ENCODE results near the gene GAA.
A peak's percentile ranks its signal among the peaks of the same experiment; 100 is the strongest.

The GAA gene

DNA sequence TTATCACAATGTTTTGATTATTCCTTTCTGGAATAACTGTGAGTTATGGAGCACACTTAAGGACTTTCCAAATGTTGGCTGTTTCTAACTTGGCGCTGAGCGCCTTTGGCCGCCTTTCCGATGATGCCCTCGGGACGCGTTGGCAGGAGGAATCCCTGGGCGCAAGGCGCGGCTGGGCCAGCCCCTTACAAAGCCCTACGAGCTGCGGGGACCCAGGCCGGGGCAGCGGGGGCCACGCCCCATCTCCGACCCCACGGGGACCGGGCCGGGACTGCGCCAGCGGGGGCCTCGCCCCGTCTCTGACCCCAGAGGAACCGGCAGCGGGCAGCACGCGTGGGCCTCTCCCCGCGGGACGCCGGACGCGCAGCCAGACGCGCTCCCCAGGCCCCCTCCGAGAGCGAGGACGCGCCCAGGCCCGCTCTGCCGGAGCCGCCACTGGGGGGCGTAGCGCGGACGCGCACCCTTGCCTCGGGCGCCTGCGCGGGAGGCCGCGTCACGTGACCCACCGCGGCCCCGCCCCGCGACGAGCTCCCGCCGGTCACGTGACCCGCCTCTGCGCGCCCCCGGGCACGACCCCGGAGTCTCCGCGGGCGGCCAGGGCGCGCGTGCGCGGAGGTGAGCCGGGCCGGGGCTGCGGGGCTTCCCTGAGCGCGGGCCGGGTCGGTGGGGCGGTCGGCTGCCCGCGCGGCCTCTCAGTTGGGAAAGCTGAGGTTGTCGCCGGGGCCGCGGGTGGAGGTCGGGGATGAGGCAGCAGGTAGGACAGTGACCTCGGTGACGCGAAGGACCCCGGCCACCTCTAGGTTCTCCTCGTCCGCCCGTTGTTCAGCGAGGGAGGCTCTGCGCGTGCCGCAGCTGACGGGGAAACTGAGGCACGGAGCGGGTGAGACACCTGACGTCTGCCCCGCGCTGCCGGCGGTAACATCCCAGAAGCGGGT is at the start of gene GAA:
Gene GAA (plus strand): TSS at position 571 of the 935 bp plus-strand sequence. CDS start 3,006 bp downstream, outside the sequence.
- DNase-seq: peak; percentile 77

GRCh38 chr17:80051681-80052080 is 49.7 kb upstream of the GAA start:
- DNase-seq: no peak

DNA sequence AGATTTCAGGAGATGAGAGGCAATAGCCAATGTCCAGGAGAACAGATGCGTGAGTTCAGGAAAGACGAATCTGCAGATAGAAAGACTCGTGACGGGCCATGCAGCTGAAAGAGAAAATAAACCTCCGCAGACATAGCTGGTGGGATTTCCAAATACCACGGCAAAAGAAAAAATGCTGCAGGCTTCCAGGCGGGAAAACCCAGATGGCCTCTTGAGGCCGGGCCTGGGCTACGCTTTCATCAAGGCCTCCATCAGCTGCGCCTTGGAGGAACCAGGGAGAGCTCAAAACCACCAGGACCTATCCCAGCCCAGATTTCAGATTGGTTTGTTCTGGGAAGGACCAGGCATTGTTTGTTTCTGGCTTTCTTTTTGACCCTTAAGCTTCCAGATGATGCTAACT is 48.3 kb upstream of the GAA start:
- no peak for DNase-seq

DNA sequence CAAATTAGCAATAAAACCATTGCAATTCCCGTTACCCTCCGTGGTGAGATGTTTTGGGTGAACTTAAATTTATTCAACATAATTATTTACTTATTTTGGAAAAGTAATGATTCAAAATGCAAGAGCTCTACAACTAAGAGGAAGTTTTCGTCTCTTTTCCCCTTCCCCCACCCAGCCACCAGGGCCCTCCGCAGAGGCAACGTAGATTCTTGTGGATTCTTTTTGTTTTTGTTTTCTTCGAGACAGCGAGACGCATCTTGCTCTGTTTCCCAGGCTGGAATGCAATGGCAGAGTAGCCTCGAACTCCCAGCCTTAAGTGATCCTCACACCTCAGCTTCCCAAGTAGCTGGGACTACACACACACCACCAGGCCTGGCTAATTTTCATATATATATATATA is 45.8 kb upstream of the GAA start:
- no peak for DNase-seq

DNA sequence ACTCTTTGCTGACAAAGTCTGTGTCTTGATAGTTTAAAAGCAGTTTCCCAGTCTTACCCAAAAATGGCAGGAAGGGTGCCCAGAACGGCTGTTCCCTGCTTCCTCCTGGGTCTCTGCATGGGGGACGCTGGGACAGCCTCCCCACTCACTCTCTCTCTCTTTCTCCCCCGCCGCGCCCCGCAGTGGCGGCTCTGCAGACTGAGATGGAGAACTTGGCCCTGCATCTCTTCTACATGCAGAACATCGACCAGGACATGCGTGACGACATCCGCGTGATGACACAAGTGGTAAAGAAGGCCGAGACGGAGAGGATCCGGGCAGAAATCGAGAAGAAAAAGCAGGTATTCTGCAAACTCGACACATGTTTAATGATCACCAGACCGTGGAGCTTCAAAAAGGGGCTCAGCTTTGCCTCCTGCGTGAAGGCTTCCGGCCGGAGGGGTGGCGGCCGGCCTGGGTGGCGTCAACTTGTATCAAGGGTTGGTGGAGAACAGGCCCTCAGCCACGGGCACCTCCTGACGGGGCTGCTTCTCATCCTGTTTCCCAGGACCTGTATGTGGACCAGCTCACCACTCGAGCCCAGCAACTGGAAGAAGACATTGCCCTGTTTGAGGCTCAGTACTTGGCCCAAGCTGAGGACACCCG is 42.9 kb upstream of the GAA start:
- no peak for DNase-seq

DNA sequence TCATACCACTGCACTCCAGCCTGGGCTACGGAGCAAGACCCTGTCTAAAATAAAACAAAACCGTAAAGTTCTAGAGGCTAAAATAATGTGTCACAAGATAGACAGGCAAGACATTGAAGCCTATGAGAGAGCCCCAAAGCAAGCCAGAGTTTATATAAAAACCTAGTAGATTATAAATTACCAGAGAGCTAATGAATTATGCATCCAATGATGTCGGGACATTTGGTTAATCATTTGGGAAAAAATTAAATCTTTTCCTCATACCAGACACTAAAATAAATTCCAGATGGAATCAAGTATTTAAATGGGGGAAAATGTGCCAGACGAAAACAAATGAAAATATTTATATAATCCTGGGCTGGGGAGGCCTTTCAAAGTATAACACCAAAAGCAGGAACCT is 40.7 kb upstream of the GAA start:
- DNase-seq: no peak

GRCh38 chr17:80061421-80061820 is 40.0 kb upstream of the GAA start:
- no peak for DNase-seq

DNA sequence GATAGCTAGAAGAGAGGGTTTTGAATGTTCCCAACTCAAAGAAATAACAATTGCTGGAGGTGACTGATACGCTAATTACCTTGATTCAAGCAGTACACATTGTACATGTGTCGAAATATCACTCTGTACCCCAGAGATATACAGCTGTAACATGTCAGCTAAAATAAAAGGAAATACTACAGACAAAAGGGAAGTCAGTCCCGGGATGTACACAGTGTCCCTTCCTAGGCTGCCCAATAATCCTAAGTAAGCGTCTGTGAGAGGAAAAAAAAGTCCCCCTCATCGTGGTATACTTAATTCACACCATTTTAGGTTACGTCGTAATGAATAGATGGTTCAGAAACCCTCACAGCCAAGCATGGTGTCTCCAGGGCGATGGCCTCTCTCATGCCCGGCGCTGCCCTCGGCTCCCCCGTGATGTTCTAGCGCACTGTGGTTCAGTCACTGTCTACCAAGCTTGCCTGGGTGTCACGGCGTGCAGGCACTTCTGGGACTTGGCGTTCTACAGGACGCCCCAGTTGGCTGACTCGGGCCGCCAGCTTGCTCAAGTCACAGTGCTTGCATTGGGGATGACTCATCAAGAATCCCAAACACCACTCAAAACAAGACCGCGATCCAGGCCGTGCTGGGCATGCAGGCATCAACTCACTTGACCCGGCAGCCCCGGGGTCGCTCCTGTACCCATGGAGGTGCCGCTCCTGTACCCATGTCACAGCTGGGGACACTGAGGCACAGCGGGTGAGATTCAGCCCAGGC is 37.4 kb upstream of the GAA start:
- no peak for DNase-seq

GRCh38 chr17:80064696-80065095 is 36.7 kb upstream of the GAA start:
- no peak for DNase-seq

DNA sequence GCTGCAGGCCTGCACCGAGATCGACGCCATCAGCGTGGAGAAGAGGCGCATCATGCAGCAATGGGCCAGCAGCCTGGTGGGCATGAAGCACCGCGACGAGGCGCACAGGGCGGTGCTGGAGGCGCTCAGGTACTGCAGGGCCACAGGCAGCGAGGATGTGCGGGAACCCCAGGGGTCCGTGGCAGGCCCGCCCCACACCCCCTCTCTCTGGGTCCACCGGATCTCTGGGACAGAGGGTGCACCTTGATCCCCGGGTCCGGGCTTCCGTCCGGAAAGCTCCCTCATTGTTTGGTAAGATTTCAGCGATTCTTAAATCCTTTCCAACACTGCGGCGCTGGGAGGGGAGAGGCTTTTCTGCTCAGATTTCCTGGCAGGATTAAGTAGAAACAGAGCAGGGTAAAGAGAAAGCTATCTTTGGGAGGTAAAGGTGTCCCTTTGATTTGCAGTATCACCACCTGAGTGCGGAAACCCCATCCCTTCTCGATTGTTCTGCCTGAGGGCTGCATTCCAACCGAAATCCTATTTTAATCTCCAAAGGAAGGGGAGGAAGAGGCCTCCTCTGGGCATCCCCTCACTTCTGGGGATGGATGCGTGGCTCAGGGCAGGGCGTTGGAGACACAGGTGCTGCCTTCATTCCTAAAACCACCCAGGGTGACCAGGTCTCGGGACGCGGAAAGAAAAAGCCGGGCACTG is 35.8 kb upstream of the GAA start:
- DNase-seq: no peak

DNA sequence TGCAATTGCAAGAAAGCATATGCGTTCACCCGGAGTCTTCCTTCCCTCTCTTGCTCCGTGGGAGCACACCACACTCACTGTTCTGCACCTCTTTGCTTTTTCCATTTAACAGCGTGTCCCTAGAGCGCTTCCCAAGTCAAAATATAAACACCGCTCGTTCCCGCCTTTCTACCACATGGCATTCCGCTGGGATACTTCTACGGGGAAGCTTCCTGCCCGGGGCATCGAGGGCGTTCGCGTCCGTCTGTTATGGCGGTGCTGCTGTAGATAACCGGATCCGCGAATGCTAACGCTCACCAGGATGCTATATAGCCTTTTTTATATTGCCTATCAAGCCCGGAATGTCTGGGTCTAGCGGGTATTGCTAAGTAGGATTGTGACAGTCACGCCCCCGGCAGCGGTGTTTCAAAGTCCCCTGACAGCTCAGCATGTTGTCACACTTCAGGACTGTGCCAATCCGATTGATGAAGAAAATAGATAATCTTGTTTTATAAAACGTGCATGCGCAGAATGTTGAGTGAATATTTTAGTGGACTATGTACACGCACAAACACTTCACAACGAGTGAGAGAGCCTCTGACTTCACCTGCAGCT is 33.9 kb upstream of the GAA start:
- no peak for DNase-seq

DNA sequence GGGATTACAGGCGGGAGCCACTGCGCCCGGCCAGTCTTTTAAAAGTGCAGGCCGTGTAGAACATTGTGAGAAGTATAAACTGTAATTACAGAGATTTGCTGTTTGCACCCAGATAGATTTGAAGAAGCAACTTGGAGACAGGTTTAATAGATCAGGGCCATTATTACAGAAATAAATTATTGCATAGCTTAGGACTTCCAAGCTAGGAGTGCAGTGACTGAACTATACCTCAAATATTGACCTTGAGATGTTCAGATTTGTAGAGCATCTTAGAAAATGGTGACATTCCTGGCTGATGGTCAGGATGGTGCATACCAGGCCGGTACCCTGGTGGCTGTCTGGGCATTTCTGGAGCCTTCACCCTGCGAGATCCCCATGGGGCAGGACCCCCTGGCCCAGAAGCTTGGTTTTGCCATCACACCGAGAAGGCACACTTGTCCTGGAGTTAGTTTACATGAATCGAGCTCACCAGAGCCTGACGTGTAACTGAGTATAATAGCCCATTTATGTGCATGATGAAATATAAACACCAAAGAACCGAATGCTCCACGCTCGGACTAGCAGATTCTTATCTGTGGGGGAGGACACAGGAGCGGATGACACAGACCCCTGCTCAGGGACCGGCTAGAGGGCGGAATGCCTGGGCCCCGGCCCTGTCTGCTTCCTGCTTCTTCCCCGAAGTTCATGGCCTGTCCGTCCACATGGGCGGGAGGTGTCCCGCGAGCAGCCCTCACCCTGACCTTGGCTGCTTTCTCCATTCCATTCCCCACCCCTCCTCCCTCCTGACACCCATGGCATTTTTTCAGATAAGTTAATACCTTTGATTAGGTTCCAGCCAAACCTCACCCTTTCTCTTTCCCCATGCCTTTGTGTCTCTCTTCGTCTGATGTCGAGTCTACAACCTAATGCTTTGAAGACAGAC is 32.8 kb upstream of the GAA start:
- no peak for DNase-seq

- no peak for DNase-seq
Observed at GRCh38 chr17:80070375-80071115, 30.8 kb upstream of the GAA start.

GRCh38 chr17:80071116-80071841 is 30.1 kb upstream of the GAA start:
- DNase-seq: no peak

- no peak for DNase-seq
Observed at GRCh38 chr17:80072410-80072809, 29.0 kb upstream of the GAA start.

GRCh38 chr17:80080081-80080480 is 21.3 kb upstream of the GAA start:
- no peak for DNase-seq

DNA sequence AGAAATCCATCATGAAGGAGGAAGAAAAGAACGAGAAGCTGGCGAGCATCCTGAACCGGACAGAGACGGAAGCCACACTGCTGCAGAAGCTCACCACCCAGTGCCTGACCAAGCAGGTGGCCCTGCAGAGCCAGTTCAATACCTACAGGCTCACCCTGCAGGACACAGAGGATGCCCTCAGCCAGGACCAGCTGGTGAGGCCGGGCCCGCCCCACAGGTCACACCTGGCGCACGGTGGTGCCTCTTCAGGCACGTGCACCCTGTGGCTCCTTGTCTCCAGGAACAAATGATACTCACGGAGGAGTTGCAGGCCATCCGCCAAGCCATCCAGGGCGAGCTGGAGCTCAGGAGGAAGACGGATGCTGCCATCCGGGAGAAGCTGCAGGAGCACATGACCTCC is 19.8 kb upstream of the GAA start:
- DNase-seq: no peak

DNA sequence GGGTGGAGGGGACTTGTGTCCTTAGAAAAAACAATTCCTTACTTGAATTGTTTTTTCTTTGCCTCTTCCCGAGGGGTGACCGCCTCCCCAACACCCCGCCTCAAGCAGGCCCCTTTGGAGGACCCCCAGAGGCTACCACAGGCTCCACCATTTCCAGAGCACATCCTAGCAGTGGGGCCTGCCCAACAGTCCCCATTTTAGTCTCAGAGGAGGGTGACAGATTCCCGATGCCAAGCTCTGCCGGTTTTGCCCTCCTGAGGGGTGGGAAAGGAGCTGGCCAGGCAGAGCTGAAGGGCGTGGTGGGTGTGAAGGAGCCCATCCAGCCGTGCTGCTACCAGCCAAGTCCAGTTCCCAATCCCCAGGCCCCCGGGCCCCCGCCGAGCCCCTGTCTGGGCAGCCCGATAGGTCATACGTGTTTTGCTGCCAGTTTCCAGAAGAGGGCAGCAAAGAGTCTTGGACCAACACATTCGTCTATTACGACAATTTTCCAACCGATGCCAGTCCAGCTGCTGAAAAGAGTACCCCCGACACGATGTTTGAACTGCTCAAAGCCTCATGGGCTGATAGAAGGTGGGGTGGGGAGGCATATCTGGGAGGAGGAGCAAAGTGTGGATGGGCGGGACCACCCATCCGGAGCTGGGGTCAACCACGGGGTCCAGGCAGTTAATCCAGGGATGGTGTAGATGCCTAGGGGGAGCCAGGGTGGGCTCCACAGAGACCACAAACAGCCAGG is 18.8 kb upstream of the GAA start:
- peak; percentile 32 for DNase-seq

DNA sequence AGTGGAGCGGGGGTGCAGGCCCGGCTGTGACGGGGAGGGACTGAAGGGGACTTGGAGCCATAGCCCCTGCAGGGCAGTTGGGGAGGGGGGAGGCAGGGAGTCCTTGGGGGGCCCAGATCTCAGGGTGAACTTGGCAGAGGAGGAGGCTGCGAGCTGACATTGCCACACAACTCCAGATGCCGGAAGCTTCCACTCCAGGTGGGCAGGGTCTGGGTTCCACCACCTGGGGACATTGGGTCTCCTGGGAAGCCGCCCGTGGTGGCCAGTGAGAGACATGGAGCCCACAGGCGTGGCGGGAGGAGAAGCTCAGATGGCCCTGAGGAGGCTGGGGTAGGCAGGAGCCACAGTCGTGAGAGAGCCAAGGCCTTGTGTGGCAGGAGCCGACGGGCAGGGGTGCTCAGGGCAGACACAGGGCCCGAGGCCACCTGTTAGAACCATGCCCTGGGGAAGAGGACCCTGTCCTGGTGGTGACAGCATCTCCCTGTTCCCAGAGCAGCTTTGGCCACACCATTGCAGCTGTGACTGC is 18.2 kb upstream of the GAA start:
- DNase-seq: no peak
